ENCODE results near the gene ARL5B. TPM values are rescaled to one million over a fixed set of nuclear protein-coding genes. Genes with fewer than 3 reads are reported as not detected.
A peak's percentile ranks its signal among the peaks of the same experiment; 100 is the strongest.
"Not testable (repeated sequence)": the region's sequence is repeated elsewhere in the genome, so short reads cannot be mapped to it uniquely, and the experiment has no call there.

Gene ARL5B
- total RNA-seq, 6 donors from 2014 or later: 6.2 to 31.3 (median 8.7) TPM

DNA sequence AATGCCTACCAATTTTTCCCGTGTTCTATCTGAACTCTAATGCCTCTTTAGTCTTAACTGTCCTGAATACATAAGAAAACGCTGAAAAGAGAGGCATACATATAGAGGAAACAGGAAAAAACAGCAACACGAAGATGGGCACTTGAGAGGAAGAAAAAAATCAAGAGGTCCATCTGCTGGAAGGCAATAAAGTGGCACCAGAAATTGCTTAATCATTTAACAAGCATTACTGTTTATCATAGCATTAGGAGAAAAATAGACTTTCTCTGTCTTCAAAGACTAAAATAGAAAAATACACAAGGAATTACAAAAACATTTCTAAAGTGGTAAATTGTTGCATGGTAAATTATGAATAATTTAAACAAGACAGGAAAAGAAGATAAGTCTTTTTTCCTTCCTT, 42.9 kb upstream of the ARL5B start:
- no peak overlapping the region for H3K4me3 ChIP-seq
- 52 to 59% methylated on average over 3 of the region's 3 CpGs for WGBS, 2 donors
- H3K27ac ChIP-seq: no peak overlapping the region
- ATAC-seq (ENCODE audit: low FRiP score in 2 of 2): no peak
- H3K4me1 ChIP-seq: peaks cover 0 to 3% (median 0%) of the 10 kb centered on the region in 4 donors
- H3K27me3 ChIP-seq: no peaks in the 10 kb centered on the region
- no peak for DNase-seq
- no peaks in the 10 kb centered on the region for H3K9me3 ChIP-seq
- H3K36me3 ChIP-seq: peaks cover 0 to 4% (median 1%) of the 10 kb centered on the region in 4 donors
- TF ChIP-seq EP300 (IDR thresholded peaks at IDR 0.05) (no peak), POLR2A (IDR thresholded peaks at IDR 0.05) (no peak), POLR2AphosphoS5 (IDR thresholded peaks at IDR 0.05) (no peak)
- TF ChIP-seq, protein P1, sequence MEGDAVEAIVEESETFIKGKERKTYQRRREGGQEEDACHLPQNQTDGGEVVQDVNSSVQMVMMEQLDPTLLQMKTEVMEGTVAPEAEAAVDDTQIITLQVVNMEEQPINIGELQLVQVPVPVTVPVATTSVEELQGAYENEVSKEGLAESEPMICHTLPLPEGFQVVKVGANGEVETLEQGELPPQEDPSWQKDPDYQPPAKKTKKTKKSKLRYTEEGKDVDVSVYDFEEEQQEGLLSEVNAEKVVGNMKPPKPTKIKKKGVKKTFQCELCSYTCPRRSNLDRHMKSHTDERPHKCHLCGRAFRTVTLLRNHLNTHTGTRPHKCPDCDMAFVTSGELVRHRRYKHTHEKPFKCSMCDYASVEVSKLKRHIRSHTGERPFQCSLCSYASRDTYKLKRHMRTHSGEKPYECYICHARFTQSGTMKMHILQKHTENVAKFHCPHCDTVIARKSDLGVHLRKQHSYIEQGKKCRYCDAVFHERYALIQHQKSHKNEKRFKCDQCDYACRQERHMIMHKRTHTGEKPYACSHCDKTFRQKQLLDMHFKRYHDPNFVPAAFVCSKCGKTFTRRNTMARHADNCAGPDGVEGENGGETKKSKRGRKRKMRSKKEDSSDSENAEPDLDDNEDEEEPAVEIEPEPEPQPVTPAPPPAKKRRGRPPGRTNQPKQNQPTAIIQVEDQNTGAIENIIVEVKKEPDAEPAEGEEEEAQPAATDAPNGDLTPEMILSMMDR (IDR thresholded peaks at IDR 0.05): no peak

DNA sequence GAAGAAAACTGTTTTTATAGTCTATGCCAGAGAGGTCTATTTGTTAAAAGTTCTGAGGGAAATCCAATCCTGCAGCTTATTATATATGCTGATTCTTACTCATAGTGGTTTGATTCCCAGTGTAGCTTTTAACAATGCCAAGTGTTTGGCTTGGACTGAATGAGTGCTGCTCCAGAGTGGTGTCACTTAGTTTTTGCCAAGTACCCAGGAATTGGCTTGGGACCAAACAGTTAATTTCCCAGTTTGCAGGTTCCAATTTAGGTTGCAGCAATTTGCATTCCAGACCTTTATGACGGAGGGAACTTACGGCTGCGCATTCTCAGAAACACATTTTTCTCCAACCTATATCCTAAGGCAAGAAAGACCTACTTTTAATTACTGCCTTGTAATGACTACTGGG, 40.2 kb upstream of the ARL5B start:
- WGBS, 2 donors: 72 to 78% methylated on average over 3 of the region's 3 CpGs
- Histone ChIP-seq H3K4me1 (peaks cover 0 to 3% (median 0%) of the 10 kb centered on the region in 4 donors), H3K27me3 (no peaks in the 10 kb centered on the region), H3K36me3 (no peaks in the 10 kb centered on the region), H3K27ac (no peak overlapping the region), H3K4me3 (no peak overlapping the region), H3K9me3 (no peaks in the 10 kb centered on the region)
- ATAC-seq (ENCODE audit: low FRiP score in 2 of 2): no peak
- peak in 1 of 2 donors; percentile 42 for DNase-seq
- TF ChIP-seq EP300 (IDR thresholded peaks at IDR 0.05): peak in 1 of 4 donors; percentile 69
- TF ChIP-seq POLR2A (IDR thresholded peaks at IDR 0.05): no peak
- no peak for TF ChIP-seq POLR2AphosphoS5 (IDR thresholded peaks at IDR 0.05)
- TF ChIP-seq, protein P1 (IDR thresholded peaks at IDR 0.05): no peak

DNA sequence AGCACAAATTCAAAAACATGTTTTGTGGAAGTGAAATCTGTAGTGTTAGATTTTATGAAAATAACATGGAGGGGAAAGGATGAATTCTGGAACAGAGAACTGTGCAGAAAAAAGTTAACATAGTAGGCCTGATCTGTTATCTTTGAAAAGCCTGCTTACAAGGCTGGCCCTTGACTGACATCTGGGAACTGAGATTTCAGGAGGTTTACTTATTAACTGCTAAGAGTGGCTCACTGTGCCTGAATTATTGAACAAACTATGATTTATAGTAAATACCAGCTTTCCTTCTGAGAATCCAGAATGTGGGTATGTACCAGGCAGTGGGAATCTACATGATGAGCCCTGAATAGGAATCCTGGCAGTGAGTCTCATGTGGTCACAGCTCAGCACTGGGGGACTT, 38.4 kb upstream of the ARL5B start:
- TF ChIP-seq POLR2AphosphoS5 (IDR thresholded peaks at IDR 0.05) (no peak), EP300 (IDR thresholded peaks at IDR 0.05) (peak in 1 of 4 donors; percentile 65), POLR2A (IDR thresholded peaks at IDR 0.05) (no peak)
- TF ChIP-seq, protein P1 (IDR thresholded peaks at IDR 0.05): no peak
- H3K36me3 ChIP-seq: no peaks in the 10 kb centered on the region
- H3K9me3 ChIP-seq: no peaks in the 10 kb centered on the region
- ATAC-seq (ENCODE audit: low FRiP score in 2 of 2): no peak
- H3K27me3 ChIP-seq: no peaks in the 10 kb centered on the region
- peaks cover 0 to 3% (median 0%) of the 10 kb centered on the region in 4 donors for H3K4me1 ChIP-seq
- H3K4me3 ChIP-seq: no peak overlapping the region
- no peak for DNase-seq
- no peak overlapping the region for H3K27ac ChIP-seq

DNA sequence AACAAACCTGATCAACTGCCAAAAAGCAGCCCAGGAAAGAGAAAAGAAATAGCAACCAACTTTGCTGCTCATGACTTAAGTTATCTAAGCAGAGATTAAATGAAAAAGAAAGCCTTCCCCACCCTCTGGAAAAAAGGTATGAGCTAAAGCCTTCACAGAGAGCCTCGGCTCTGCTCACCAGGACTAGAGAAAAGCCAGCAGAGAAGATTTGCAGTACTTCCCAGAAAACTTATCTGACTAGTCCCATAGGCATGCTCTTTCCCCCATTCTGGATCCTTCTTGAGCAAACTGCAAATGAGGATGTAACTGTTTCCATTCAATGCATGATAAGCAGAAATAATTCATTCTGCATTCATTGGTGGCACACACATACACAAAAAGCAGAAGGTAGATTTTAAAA, 35.6 kb upstream of the ARL5B start:
- not testable (repeated sequence) for H3K36me3 ChIP-seq; H3K4me1 ChIP-seq; DNase-seq; ATAC-seq (ENCODE audit: low FRiP score in 2 of 2); H3K9me3 ChIP-seq; H3K4me3 ChIP-seq; H3K27ac ChIP-seq; H3K27me3 ChIP-seq
- 67 to 93% methylated on average over 1 of the region's 1 CpG for WGBS, 2 donors

DNA sequence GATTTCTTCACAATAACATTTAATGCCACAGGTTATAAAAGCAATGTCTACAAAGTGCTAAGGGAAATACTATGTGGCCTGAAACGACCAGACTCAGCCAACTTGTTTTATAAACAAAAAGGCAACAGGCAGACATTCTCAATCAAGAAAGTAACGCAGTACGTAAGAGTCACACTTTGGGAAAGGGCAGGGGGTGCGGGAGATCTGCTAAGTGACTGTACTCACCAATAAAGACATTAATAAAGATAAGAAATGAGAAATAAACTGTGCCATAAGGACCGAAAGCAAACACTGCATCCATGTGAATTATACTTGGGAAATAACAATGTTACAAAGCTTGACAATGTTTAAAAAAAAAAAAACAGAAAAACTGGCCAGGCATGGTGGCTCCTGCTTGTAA, 33.3 kb upstream of the ARL5B start:
- H3K9me3 ChIP-seq: no peaks in the 10 kb centered on the region
- H3K27me3 ChIP-seq: no peaks in the 10 kb centered on the region
- 88 to 95% methylated on average over 5 of the region's 5 CpGs for WGBS, 2 donors
- H3K27ac ChIP-seq: no peak overlapping the region
- ATAC-seq (ENCODE audit: low FRiP score in 2 of 2) (no peak), DNase-seq (no peak)
- no peaks in the 10 kb centered on the region for H3K36me3 ChIP-seq
- H3K4me1 ChIP-seq: peaks cover 0 to 4% (median 1%) of the 10 kb centered on the region in 4 donors
- H3K4me3 ChIP-seq: no peak overlapping the region
- TF ChIP-seq POLR2A (IDR thresholded peaks at IDR 0.05): no peak
- TF ChIP-seq, protein P1 (IDR thresholded peaks at IDR 0.05): no peak
- no peak for TF ChIP-seq EP300 (IDR thresholded peaks at IDR 0.05)
- TF ChIP-seq POLR2AphosphoS5 (IDR thresholded peaks at IDR 0.05): no peak

Data from upper lobe of left lung (tissue), 6 donors.